ENCODE data around the gene SOX1.

SOX1 gene

DNA sequence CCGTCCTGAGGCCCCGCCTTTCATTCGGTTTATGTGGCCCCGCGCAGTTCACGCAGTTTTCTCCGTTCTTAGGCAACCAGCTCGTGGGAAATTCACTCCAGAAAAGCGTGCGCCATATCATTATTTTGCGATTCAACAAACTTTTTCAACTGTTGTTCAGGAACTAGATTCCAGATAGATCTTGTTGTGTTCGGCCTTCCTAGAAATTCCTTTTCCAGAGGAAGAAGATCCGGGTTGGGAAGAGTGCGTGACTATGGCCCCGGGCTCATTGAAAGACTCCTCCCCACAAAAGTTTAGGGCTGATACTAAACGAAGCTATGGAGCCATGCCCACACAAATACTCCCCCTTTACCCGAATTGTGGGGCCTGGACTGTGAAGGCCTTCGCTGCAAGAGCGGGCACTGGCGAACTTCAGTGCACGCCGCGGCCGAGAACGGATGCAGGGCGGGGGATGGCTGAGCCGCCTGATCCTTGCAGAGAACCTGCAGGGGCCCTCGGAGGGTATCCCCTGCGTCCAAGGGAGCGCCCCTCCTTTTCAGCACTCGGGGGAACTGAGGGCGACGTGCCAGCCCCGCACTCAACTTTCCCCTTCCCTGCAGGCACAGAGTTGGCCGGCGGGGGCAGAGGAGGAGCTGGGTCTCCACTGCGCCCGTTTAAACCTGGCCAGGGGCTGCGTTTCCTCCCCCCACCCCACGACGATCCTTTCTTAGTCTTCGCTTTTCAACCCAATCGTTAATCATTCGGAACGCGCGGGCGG lies 904 bp upstream of the SOX1 start:
- Histone ChIP-seq H3K27me3 (ENCODE audit: insufficient read depth, low read length) (peaks cover 81% of the 10 kb centered on the region), H3K4me1 (ENCODE audit: control insufficient read depth, insufficient read depth, low read length, unreplicated experiment) (no peaks in the 10 kb centered on the region), H3K27ac (ENCODE audit: low read depth, low read length) (no peak overlapping the region)

DNA sequence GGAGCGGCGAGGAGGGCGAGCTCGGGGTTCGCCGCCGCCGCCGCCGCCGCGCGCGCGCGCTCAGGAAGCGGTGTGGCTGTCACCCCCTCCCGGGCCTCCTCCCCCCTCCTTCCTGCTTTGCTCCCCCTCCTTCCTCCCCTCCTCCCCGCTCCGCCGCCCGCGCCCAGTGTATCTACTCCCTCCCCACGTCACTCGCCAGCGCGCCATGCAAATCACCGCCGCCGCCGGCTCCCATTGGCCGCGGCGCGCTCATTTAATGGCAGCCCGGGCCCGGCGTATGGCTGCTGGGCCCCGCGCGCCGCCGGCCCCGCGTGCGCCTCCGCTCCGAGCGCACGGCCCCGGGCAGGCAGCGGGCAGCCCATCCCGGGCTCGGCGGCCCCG lies 335 bp upstream of the SOX1 start:
- no peak overlapping the region for H3K4me3 ChIP-seq (ENCODE audit: low read depth, low read length)
- H3K4me1 ChIP-seq (ENCODE audit: control insufficient read depth, insufficient read depth, low read length, unreplicated experiment): no peaks in the 10 kb centered on the region
- H3K27ac ChIP-seq (ENCODE audit: low read depth, low read length): no peak overlapping the region
- peaks cover 81% of the 10 kb centered on the region for H3K27me3 ChIP-seq (ENCODE audit: insufficient read depth, low read length)
- no peak overlapping the region for H2AFZ ChIP-seq (ENCODE audit: low read length, unreplicated experiment)
- H3K79me2 ChIP-seq (ENCODE audit: control insufficient read depth, insufficient read depth, low read length, unreplicated experiment): no peaks in the 10 kb centered on the region
- no peaks in the 10 kb centered on the region for H3K36me3 ChIP-seq (ENCODE audit: insufficient read depth, low read length)

More for the DNA sequence above, 904 bp upstream of the SOX1 start:
- no peaks in the 10 kb centered on the region for H3K79me2 ChIP-seq (ENCODE audit: control insufficient read depth, insufficient read depth, low read length, unreplicated experiment)
- no peaks in the 10 kb centered on the region for H3K36me3 ChIP-seq (ENCODE audit: insufficient read depth, low read length)
- H2AFZ ChIP-seq (ENCODE audit: low read length, unreplicated experiment): no peak overlapping the region
- no peak overlapping the region for H3K4me3 ChIP-seq (ENCODE audit: low read depth, low read length)

DNA sequence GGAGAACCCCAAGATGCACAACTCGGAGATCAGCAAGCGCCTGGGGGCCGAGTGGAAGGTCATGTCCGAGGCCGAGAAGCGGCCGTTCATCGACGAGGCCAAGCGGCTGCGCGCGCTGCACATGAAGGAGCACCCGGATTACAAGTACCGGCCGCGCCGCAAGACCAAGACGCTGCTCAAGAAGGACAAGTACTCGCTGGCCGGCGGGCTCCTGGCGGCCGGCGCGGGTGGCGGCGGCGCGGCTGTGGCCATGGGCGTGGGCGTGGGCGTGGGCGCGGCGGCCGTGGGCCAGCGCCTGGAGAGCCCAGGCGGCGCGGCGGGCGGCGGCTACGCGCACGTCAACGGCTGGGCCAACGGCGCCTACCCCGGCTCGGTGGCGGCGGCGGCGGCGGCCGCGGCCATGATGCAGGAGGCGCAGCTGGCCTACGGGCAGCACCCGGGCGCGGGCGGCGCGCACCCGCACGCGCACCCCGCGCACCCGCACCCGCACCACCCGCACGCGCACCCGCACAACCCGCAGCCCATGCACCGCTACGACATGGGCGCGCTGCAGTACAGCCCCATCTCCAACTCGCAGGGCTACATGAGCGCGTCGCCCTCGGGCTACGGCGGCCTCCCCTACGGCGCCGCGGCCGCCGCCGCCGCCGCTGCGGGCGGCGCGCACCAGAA lies 1.1 kb downstream of the SOX1 start:
- no peaks in the 10 kb centered on the region for H3K36me3 ChIP-seq (ENCODE audit: insufficient read depth, low read length)

DNA sequence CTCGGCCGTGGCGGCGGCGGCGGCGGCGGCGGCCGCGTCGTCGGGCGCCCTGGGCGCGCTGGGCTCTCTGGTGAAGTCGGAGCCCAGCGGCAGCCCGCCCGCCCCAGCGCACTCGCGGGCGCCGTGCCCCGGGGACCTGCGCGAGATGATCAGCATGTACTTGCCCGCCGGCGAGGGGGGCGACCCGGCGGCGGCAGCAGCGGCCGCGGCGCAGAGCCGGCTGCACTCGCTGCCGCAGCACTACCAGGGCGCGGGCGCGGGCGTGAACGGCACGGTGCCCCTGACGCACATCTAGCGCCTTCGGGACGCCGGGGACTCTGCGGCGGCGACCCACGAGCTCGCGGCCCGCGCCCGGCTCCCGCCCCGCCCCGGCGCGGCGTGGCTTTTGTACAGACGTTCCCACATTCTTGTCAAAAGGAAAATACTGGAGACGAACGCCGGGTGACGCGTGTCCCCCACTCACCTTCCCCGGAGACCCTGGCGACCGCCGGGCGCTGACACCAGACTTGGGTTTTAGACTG lies 1.7 kb downstream of the SOX1 start:
- H3K79me2 ChIP-seq (ENCODE audit: control insufficient read depth, insufficient read depth, low read length, unreplicated experiment): no peaks in the 10 kb centered on the region
- H3K27me3 ChIP-seq (ENCODE audit: insufficient read depth, low read length): peaks cover 80% of the 10 kb centered on the region
- no peak overlapping the region for H2AFZ ChIP-seq (ENCODE audit: low read length, unreplicated experiment)
- no peaks in the 10 kb centered on the region for H3K4me1 ChIP-seq (ENCODE audit: control insufficient read depth, insufficient read depth, low read length, unreplicated experiment)
- H3K36me3 ChIP-seq (ENCODE audit: insufficient read depth, low read length): no peaks in the 10 kb centered on the region
- H3K4me3 ChIP-seq (ENCODE audit: low read depth, low read length): no peak overlapping the region
- no peak overlapping the region for H3K27ac ChIP-seq (ENCODE audit: low read depth, low read length)

More for the DNA sequence above, 1.1 kb downstream of the SOX1 start:
- H3K79me2 ChIP-seq (ENCODE audit: control insufficient read depth, insufficient read depth, low read length, unreplicated experiment): no peaks in the 10 kb centered on the region
- H2AFZ ChIP-seq (ENCODE audit: low read length, unreplicated experiment): no peak overlapping the region
- no peaks in the 10 kb centered on the region for H3K4me1 ChIP-seq (ENCODE audit: control insufficient read depth, insufficient read depth, low read length, unreplicated experiment)
- H3K27ac ChIP-seq (ENCODE audit: low read depth, low read length): no peak overlapping the region
- peaks cover 80% of the 10 kb centered on the region for H3K27me3 ChIP-seq (ENCODE audit: insufficient read depth, low read length)
- H3K4me3 ChIP-seq (ENCODE audit: low read depth, low read length): no peak overlapping the region

DNA sequence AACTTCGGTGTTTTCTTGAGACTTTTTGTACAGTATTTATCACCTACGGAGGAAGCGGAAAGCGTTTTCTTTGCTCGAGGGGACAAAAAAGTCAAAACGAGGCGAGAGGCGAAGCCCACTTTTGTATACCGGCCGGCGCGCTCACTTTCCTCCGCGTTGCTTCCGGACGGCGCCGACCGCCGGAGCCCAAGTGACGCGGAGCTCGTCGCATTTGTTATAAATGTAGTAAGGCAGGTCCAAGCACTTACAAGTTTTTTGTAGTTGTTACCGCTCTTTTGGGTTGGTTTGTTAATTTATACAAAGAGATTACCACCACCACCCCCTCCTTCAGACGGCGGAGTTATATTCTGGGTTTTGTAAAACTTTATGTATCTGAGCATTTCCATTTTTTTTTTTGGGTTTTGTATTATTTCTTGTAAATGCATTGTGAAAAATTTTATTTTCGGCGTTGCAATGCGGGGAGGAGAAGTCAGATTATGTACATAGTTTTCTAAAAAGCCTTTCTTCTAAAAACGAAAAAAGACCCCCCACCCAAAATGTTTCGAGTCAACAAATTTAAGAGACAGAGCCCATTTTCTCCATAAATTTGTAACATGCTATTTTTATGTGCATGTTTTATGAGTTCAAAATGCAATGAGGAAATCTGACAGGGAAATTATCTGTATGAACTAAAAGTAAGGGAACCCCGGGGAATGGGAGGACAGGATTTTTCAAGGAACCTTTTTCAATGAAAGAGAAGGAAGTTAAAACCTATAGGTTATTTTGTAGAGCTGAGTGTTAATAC lies 2.3 kb downstream of the SOX1 start:
- Histone ChIP-seq H3K27me3 (ENCODE audit: insufficient read depth, low read length) (peaks cover 80% of the 10 kb centered on the region), H3K27ac (ENCODE audit: low read depth, low read length) (no peak overlapping the region), H3K4me1 (ENCODE audit: control insufficient read depth, insufficient read depth, low read length, unreplicated experiment) (no peaks in the 10 kb centered on the region), H3K4me3 (ENCODE audit: low read depth, low read length) (no peak overlapping the region), H3K36me3 (ENCODE audit: insufficient read depth, low read length) (no peaks in the 10 kb centered on the region), H3K79me2 (ENCODE audit: control insufficient read depth, insufficient read depth, low read length, unreplicated experiment) (no peaks in the 10 kb centered on the region), H2AFZ (ENCODE audit: low read length, unreplicated experiment) (no peak overlapping the region)

DNA sequence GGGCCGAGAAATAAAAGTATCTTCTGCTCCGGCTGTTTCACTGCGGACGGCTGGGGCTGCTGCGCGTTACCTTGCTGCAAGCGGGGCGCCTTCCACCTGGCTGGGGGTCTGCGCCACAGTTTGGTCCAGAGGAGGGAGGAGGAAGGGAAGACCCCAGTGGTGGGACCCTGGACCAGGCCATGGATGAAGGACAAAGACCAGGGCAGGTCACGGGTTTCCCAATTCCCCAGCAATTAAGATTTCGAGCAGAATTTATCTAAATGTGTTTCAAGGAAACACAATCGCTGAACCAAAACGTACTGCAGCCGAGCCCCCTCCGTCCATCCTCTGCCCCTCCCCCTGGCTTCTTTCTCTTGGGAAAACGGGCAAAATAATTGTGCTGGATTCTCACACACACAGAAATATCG lies 2.9 kb downstream of the SOX1 start:
- H3K36me3 ChIP-seq (ENCODE audit: insufficient read depth, low read length): no peaks in the 10 kb centered on the region
- H3K4me3 ChIP-seq (ENCODE audit: low read depth, low read length): no peak overlapping the region
- H3K79me2 ChIP-seq (ENCODE audit: control insufficient read depth, insufficient read depth, low read length, unreplicated experiment): no peaks in the 10 kb centered on the region
- H3K27ac ChIP-seq (ENCODE audit: low read depth, low read length): no peak overlapping the region
- H3K27me3 ChIP-seq (ENCODE audit: insufficient read depth, low read length): peaks cover 80% of the 10 kb centered on the region
- H3K4me1 ChIP-seq (ENCODE audit: control insufficient read depth, insufficient read depth, low read length, unreplicated experiment): no peaks in the 10 kb centered on the region
- no peak overlapping the region for H2AFZ ChIP-seq (ENCODE audit: low read length, unreplicated experiment)

DNA sequence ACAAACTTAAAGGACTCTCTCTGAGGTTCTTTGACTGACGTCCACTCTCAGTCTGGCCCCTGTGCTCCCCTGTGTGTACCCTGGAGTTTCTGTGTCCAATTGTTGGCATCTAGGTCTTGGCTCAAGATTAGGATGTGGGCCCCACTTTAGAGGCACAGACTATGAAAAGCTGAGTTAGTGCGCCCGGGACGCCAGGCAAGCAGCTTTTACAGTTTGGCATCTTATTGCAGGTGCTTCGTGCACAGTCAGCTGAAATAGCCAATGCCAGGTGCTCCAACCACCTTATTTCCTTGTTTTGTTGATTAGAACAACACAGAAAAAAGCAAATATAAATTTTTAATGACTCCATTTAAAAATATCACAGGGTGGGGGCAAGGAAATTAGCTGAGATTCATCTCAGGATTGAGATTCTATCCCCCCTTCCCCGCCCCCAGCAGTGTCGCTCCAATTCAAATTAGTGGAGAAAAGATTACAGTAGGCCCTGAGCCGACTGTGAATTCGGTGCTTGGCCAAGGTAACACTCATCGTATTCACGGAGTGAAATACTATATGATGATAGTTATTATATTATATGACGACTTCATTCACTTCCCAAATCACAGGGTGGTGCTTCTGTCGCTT lies 4.3 kb downstream of the SOX1 start:
- Histone ChIP-seq H3K4me1 (ENCODE audit: control insufficient read depth, insufficient read depth, low read length, unreplicated experiment) (no peaks in the 10 kb centered on the region), H3K79me2 (ENCODE audit: control insufficient read depth, insufficient read depth, low read length, unreplicated experiment) (no peaks in the 10 kb centered on the region), H3K27ac (ENCODE audit: low read depth, low read length) (no peak overlapping the region), H3K27me3 (ENCODE audit: insufficient read depth, low read length) (peaks cover 80% of the 10 kb centered on the region), H3K36me3 (ENCODE audit: insufficient read depth, low read length) (no peaks in the 10 kb centered on the region), H2AFZ (ENCODE audit: low read length, unreplicated experiment) (no peak overlapping the region), H3K4me3 (ENCODE audit: low read depth, low read length) (no peak overlapping the region)

DNA sequence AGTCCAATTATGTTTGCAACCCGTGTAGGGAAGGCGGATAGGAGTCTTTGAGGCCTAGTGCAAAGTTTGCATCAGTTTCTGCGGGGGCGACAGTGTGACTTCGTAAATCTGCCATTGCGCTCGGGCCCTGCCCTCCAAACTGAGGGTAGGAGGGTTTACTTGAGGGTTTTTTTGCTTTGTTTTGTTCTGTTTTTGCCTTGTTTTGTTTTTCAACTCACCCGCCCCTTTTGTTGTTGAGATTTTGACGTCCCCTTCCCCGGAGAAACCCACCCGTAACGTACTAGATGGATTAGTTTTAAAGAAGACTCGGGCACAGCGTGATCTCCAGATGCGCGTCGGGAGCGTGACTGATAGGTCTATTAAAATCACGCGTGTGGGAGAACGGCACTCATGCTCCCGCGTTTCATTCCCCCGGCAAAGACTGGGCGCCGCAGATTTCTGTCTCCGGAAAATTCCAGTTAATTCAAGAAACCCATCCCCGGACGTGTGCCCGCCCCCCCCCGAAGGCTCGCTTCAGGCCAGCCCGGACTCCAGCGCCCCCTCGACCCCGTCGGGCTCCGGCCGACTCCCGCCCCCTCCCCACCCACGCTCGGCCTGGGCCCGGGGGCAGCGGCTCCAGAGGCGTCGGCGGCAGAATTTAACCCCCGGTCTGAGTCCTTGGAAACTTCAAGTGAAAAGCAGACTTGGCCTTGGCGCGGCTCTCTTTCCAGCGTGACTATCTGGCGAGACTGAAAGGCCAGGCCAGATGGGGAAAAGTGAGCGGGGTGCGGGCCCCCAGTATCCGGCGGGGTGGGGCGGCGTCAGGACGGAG lies 5.0 kb downstream of the SOX1 start:
- Histone ChIP-seq H3K27ac (ENCODE audit: low read depth, low read length) (no peak overlapping the region), H3K4me3 (ENCODE audit: low read depth, low read length) (no peak overlapping the region), H3K79me2 (ENCODE audit: control insufficient read depth, insufficient read depth, low read length, unreplicated experiment) (no peaks in the 10 kb centered on the region), H3K36me3 (ENCODE audit: insufficient read depth, low read length) (no peaks in the 10 kb centered on the region), H3K4me1 (ENCODE audit: control insufficient read depth, insufficient read depth, low read length, unreplicated experiment) (no peaks in the 10 kb centered on the region), H2AFZ (ENCODE audit: low read length, unreplicated experiment) (no peak overlapping the region), H3K27me3 (ENCODE audit: insufficient read depth, low read length) (peaks cover 82% of the 10 kb centered on the region)

DNA sequence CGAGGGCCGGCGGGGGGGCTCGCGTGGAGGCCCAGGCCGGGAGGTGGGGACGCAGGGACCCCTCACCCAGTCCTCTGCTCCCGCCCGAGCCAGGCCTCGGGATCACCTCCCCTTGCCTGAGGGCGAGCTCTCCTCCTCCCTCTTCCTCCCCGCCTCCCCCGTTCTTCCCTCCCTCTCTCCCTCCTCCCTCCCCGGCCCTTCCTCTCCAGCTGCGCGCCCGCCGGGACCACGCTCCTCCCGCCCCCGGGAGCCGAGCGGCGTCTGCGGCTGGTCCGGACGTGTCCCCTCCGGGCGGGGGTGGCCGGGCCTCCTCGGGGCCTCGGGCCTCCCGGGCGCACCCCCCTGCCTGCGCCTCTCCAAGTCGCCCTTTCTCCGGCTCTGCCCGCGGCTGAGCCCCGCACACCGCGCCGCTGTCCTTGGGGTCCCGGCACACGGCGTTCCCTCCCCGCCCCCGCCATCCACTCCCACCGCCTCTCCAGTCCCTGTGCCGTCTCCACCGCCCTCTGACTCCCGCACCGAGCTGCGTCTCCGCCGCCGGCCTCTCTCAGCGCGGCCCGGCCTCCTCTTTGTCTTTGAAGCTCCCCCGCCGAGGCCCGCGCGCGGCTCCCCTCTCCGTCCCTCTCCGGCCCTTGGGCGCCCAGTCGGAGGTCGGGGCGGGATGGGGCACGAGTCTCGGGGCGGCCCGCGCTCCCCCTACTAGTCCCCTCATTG lies 5.7 kb downstream of the SOX1 start:
- peaks cover 82% of the 10 kb centered on the region for H3K27me3 ChIP-seq (ENCODE audit: insufficient read depth, low read length)
- no peaks in the 10 kb centered on the region for H3K79me2 ChIP-seq (ENCODE audit: control insufficient read depth, insufficient read depth, low read length, unreplicated experiment)
- H3K27ac ChIP-seq (ENCODE audit: low read depth, low read length): no peak overlapping the region
- H2AFZ ChIP-seq (ENCODE audit: low read length, unreplicated experiment): no peak overlapping the region
- no peaks in the 10 kb centered on the region for H3K4me1 ChIP-seq (ENCODE audit: control insufficient read depth, insufficient read depth, low read length, unreplicated experiment)
- H3K36me3 ChIP-seq (ENCODE audit: insufficient read depth, low read length): no peaks in the 10 kb centered on the region
- H3K4me3 ChIP-seq (ENCODE audit: low read depth, low read length): no peak overlapping the region

Data from ACC112 (cell line).